NCI-H524 (cell line): ENCODE results near the gene PODXL.
"Not testable (repeated sequence)": the region's sequence is repeated elsewhere in the genome, so short reads cannot be mapped to it uniquely, and the experiment has no call there.

Experiments used
- DNase-seq, 2 experiments: peaks; one replicate each; lab custom pipeline; 2025; lab: John Stamatoyannopoulos, UW

The PODXL gene

GRCh38 chr7:131511774-131512535, 44.5 kb downstream of the PODXL start:
- no peak for DNase-seq

- DNase-seq: no peak
Observed at GRCh38 chr7:131511071-131511470, 45.4 kb downstream of the PODXL start.

DNA sequence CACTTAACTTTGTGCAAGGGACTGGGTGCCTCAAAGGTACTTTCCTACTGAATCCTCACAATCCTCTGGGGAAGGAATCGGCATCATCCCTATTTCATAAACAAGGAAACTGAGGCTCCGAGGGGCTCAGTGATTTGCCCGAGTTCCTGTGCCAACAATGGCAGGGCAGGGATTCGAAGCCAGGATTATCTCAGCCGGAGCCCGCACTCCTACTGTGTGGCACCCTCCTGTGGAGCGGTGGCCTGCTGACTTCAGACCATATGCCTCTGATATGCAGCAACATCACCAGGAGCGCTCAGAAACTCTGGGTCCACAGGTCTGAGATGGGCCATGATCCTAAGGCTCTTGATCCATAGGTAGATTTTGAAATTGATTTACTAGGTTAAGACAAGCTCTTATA, 46.6 kb downstream of the PODXL start:
- no peak for DNase-seq

GRCh38 chr7:131508754-131509486, 47.5 kb downstream of the PODXL start:
- no peak for DNase-seq

DNA sequence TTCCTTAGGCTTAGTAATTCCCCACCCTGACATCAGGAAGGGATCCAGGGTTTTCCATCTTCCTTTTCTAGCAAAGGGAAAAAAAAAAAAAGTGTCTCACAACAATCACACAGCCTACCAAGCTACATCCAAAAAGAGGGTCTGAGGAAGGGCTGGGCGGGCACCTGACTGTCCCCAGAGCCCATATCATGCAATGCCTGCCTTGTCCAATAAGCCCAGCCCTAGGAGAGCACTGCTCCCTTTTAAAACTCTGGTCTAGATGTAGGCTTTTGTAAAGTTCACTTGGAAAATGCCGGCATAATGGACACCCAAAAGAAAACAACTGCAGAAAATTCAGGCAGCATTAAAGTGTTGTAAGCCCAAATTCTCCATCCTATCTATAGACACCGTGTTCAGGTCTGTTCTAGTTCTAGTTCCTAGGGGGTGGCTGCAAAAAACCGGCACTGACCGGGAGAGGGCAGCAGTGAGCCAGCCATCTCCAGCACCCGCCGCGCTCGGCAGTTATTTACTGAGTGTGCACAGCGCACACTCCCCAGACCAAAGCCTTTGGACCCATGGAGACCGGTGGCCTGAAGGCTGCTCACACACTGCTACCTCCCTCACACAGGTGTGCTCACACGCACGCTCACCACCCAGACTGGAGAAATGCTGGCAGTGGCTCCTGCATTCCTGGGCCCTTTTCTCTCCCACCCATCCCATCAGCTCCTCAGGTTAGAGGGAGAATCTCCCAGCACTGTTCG, 48.7 kb downstream of the PODXL start:
- peak; percentile 13 to 48 for DNase-seq

GRCh38 chr7:131506597-131506996, 49.8 kb downstream of the PODXL start:
- DNase-seq: no peak

- no peak for DNase-seq
Observed at GRCh38 chr7:131505636-131506557, 50.5 kb downstream of the PODXL start.

GRCh38 chr7:131505037-131505620, 51.3 kb downstream of the PODXL start:
- DNase-seq: not testable (repeated sequence)

DNA sequence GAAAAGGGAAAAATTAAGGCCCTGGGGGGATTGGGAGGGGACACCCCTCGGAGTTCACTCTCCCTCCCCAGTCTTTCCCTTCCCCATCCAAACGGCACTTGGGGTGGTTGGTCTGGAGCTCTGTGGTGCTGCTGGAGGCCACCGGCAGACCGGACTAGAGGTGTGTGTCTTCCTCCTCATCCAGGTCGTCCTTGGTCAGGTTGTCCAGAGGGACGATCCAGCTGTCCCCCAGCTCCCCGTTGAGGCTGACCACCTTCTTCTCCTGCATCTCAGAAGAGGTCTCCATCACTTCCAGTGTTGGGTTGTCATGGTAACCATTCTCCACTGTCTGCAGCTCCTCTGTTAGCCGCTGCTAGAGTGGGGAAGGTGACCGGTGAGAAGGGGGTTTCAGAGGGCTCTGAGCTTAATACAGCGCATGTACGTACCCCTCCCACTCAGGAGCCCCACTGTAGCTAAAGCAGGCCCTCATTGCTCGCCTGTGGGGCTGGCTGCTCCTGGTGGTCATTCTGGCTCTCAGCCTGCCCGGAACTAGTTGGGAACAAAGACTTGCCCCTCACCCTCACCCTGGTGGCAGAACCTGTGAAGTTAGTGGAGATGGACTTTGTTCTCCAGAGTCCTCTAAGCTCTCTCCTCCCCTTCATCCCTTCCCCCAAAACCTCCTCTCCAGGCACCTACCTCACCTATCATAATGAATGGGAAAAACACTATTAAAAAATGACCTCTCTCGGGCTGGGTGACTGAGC, 52.1 kb downstream of the PODXL start:
- DNase-seq: no peak

DNA sequence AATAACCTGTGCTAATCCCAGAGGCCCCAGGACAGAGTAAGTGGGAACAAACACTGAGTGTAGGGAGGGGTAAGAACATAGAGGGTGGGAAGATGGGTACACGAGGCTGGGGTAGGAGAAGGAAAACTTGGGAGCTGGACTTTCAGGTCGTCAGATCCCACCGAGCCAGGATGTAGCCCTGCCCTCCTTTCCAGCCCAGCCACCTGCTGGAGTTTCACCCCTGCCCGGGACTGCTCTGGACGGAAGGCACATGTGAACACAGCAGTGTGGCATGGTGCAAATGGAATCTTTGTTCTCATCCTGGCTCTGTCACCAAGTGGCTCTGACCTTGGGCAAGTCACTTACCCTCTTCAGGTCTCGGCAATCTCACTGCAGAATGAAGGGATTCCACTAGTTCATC, 52.8 kb downstream of the PODXL start:
- DNase-seq: no peak

DNA sequence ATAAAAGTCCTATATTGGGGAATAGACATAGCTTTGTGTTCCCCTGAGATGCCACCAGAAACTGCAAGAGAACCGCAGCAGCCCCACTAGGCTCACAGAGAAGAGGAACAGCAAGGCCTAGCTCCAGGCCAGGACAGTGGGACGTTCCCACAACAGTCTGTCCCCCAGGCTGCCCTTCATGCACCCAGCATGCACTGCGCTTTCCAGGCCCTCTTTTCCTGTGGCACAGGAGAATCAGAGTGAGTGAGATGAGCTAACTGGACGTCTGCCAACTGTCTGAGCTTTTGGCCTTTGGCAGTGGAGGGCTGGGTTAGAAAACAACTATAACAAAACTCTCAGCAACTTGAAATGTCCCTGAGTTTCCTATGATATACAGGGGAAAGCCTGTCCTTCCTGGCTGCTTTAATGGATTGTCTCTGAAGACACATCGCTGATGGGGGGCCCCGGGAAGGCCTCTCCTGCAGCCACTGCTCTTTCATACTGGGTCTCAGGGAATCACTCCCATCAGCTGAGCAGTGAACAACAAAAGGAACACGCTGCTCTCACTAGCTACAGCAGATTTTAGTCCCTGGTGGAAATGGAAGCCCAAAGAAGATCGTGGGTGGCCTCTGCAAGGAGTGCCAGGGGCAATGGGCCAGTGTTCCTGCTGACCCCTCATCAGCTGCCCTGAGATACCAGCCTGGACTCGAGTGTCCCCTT, 53.5 kb downstream of the PODXL start:
- DNase-seq: peak; percentile 49 to 69

GRCh38 chr7:131501930-131502685, 54.3 kb downstream of the PODXL start:
- peak; percentile 91 to 96 for DNase-seq

- no peak for DNase-seq
Observed at GRCh38 chr7:131501422-131501821, 55.0 kb downstream of the PODXL start.

GRCh38 chr7:131500357-131500756, 56.1 kb downstream of the PODXL start:
- no peak for DNase-seq

DNA sequence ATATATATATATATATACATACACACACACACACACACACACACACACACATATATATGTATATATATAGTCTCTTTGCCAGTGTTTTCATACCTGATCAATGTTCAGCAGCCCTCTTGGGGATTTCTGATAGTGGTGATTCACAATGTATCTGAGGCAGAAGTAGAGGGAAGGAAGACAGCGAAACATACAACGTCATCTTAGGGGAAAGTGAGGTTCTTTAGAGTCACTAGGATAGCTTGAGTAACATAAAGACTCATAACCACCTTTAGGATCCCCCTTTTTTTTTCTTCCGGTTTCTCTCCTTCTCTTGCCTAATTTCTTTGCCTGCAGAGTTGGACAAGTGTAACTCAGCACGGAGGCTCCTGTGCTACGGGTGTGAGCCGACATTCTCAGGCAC, 56.6 kb downstream of the PODXL start:
- DNase-seq: no peak

- DNase-seq: no peak
Observed at GRCh38 chr7:131498237-131498885, 58.1 kb downstream of the PODXL start.

- DNase-seq: no peak
Observed at GRCh38 chr7:131497454-131497853, 59.0 kb downstream of the PODXL start.

DNA sequence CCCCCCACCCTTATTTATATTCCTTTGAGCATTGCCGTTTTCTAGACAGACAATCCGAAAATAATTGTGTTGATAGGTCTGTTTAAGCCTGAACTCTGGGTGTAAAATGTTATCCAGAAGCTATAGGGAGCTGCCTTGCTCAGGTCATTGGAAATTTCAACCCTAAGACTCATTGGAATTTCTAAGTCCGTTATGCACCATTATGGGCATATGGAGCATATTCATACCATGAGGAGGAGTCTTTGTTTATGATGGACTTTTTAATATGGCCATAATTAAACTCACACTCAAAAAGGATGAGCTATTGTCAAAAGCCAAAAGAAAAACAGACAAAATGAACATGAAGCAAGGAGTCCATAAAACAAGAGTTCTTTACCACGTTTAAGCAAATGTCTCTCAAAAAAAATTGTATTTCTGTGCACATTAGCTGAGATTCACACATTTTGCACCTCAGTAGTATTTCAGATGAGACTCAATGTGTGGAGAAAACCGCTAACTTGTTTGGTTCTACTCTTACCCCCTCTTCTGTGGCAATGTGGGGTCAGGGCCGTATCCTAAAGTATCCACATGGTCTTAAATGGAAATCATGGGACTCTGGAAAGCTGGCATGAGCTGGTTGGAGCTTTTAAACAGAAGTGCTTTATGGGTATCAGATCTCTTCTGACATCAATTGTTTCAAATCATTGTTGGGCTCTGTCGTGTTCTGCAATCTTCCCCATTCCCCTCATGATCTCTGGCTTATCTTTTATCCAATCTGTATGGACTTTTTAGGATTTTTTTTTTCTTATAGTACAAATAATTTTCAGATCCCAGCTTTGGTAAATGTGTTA, 60.5 kb downstream of the PODXL start:
- no peak for DNase-seq
